CD14-positive monocyte (primary cell): Measurements from ENCODE around the gene MT4. TPM values are rescaled to one million over a fixed set of nuclear protein-coding genes. Genes with fewer than 3 reads are reported as not detected.

Source experiments
- DNase-seq, 3 donors: peaks; one replicate each; pipeline ENCODE4 v3.0.0-alpha.2; 2011 to 2022
- H2AFZ ChIP-seq: 2 replicates; pipeline ENCODE4 v1.6.0; 2012; ENCODE audit warnings: mild to moderate bottlenecking, low read depth, low read length, inconsistent platforms; ENCODE audit not compliant: insufficient read depth, poor library complexity, severe bottlenecking
- H3K27ac ChIP-seq, 2 donors: 1 replicate in 1 of 2; 2 replicates in 1 of 2; pipeline ENCODE4 v1.5.1; 2012 to 2013; ENCODE audit warnings: low read length in 2 of 2, control low read depth in 1 of 2, inconsistent platforms in 1 of 2, low read depth in 1 of 2, mild to moderate bottlenecking in 1 of 2
- H3K27me3 ChIP-seq, 2 donors: one replicate each; pipeline versions ENCODE4 v1.6.0 to v1.6.1; 2011 to 2013; ENCODE audit warnings: low read length in 2 of 2; ENCODE audit not compliant: control insufficient read depth in 2 of 2, insufficient read depth in 2 of 2
- H3K36me3 ChIP-seq, 2 donors: replicated peaks in 1 of 2; 1 replicate in 1 of 2; 2 replicates in 1 of 2; pipeline versions ENCODE4 v1.5.1 to v1.6.1; 2012 to 2013; ENCODE audit warnings: low read length in 2 of 2, control low read depth in 1 of 2, inconsistent platforms in 1 of 2, mild to moderate bottlenecking in 1 of 2; ENCODE audit not compliant: insufficient read depth in 2 of 2, control insufficient read depth in 1 of 2
- H3K4me1 ChIP-seq, 2 donors: 1 replicate in 1 of 2; 2 replicates in 1 of 2; pipeline versions ENCODE4 v1.5.1 to v1.6.1; 2012 to 2013; ENCODE audit warnings: low read length in 2 of 2, control low read depth in 1 of 2, inconsistent platforms in 1 of 2, mild to moderate bottlenecking in 1 of 2, moderate library complexity in 1 of 2; ENCODE audit not compliant: insufficient read depth in 2 of 2, control insufficient read depth in 1 of 2
- H3K4me2 ChIP-seq: replicated peaks from 2 replicates; pipeline ENCODE3; 2012; ENCODE audit warnings: low read length, moderate library complexity, mild to moderate bottlenecking; ENCODE audit not compliant: poor library complexity, severe bottlenecking; ENCODE audit errors: extremely low read depth
- H3K4me3 ChIP-seq, 3 experiments: fragments of 200-600 bp in 1 of 3; sonication (generic) in 1 of 3; replicated peaks in 1 of 3; 1 replicate in 2 of 3; 2 replicates in 1 of 3; pipeline ENCODE4 v1.5.1; 2011 to 2013; ENCODE audit warnings: low read length in 3 of 3, mild to moderate bottlenecking in 3 of 3, control low read depth in 2 of 3, low read depth in 2 of 3, inconsistent platforms in 1 of 3, moderate library complexity in 1 of 3
- H3K79me2 ChIP-seq: 2 replicates; pipeline ENCODE4 v1.6.0; 2012; ENCODE audit warnings: mild to moderate bottlenecking, control low read depth, inconsistent platforms, low read length, moderate library complexity; ENCODE audit not compliant: insufficient read depth
- H3K9ac ChIP-seq: 2 replicates; pipeline ENCODE4 v1.6.0; 2017; ENCODE audit warnings: low read length, mild to moderate bottlenecking; ENCODE audit not compliant: insufficient read depth, poor library complexity, severe bottlenecking
- H3K9me3 ChIP-seq, 2 donors: replicated peaks in 1 of 2; 1 replicate in 1 of 2; 2 replicates in 1 of 2; pipeline versions ENCODE4 v1.5.1 to v1.6.1; 2012 to 2013; ENCODE audit warnings: low read length in 2 of 2, control low read depth in 1 of 2; ENCODE audit not compliant: control insufficient read depth in 1 of 2, insufficient read depth in 1 of 2
- H4K20me1 ChIP-seq: 2 replicates; pipeline ENCODE4 v1.6.0; 2012; ENCODE audit warnings: mild to moderate bottlenecking, low read length, control low read depth, moderate library complexity; ENCODE audit not compliant: insufficient read depth
- H3K27ac Mint-ChIP-seq, 7 donors: one replicate each; pipeline ENCODE4 v1.8.0; 2020; ENCODE audit warnings: mild to moderate bottlenecking in 7 of 7, mixed read lengths in 7 of 7, moderate library complexity in 6 of 7, inconsistent platforms in 2 of 7
- H3K27me3 Mint-ChIP-seq, 3 donors: one replicate each; pipeline ENCODE4 v1.8.0; 2021 to 2022; ENCODE audit warnings: low read depth in 3 of 3, mild to moderate bottlenecking in 3 of 3, mixed read lengths in 3 of 3, moderate library complexity in 3 of 3, inconsistent platforms in 1 of 3
- H3K36me3 Mint-ChIP-seq, 2 donors: one replicate each; pipeline ENCODE4 v1.8.0; 2020; ENCODE audit warnings: mixed read lengths in 2 of 2, inconsistent platforms in 1 of 2, mild to moderate bottlenecking in 1 of 2
- H3K4me1 Mint-ChIP-seq: one replicate; pipeline ENCODE4 v1.8.0; 2020; ENCODE audit warnings: mild to moderate bottlenecking, mixed read lengths
- H3K4me3 Mint-ChIP-seq, 2 donors: one replicate each; pipeline ENCODE4 v1.8.0; 2020; ENCODE audit warnings: mild to moderate bottlenecking in 2 of 2, mixed read lengths in 2 of 2, moderate library complexity in 1 of 2
- H3K9me3 Mint-ChIP-seq, 7 donors: one replicate each; pipeline ENCODE4 v1.8.0; 2020 to 2022; ENCODE audit warnings: mixed read lengths in 7 of 7, mild to moderate bottlenecking in 6 of 7, moderate library complexity in 6 of 7, inconsistent platforms in 2 of 7
- WGBS: methylation state at CpG from one replicate; pipeline ENCODE4 v1.1.5; 2013; ENCODE audit warnings: missing lambda C conversion rate; ENCODE audit not compliant: insufficient coverage; 5-methylcytosine and 5-hydroxymethylcytosine counted together
- intact Hi-C, 2 donors: fragments of 100-400 bp; cut with micrococcal nuclease; formaldehyde crosslinking; loops; one replicate each; pipeline versions ENCODE4 v1.15.0 to v1.15.1; 2023
- polyA plus RNA-seq, 3 donors: library from polyadenylated mRNA; depleted of rRNA in 1 of 3; unstranded in 2 of 3; stranded (reverse) in 1 of 3; fragments of 300-500 nt in 2 of 3; fragments of >200 nt in 1 of 3; fragmentation: Illumina TruSeq in 2 of 3; gene quantifications; 1 replicate in 2 of 3; 2 replicates in 1 of 3; pipeline ENCODE4 v1.2.3, GENCODE V29; 2012 to 2021
- TF ChIP-seq, protein P1 (sequence below): fragments of 200-600 bp; IDR thresholded peaks from one replicate; pipeline ENCODE4 v1.8.0; 2022; ENCODE audit warnings: antibody characterized with exemption, mild to moderate bottlenecking

MT4 gene
- polyA plus RNA-seq, 3 donors, result not detected

DNA sequence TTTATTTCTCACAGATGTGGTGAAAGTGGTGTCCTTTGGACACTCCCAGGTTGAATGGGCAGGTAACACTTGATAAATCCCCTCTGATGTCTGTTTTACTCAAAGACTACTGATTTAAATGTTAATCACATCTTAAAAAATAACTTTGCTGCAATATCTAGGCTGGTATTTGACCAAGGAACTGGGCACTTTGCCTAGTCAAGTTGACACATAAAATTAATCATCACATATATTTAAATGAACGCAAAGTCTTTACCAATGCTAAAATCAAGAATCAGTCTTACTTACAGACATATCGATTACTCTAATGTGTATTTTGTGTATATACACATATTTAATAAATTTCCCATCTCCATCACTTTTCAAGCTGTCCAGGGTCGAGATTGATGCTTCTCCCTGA, 50.5 kb downstream of the MT4 start:
- Histone ChIP-seq H3K79me2 (no peaks in the 10 kb centered on the region), H2AFZ (no peak overlapping the region), H3K9me3 (no peaks in the 10 kb centered on the region), H3K4me2 (no peak overlapping the region), H3K27me3 (peaks cover 18 to 40% of the 10 kb centered on the region in 2 donors), H3K4me1 (peaks cover 17 to 24% of the 10 kb centered on the region in 2 donors), H3K36me3 (no peaks in the 10 kb centered on the region), H3K27ac (no peak overlapping the region), H4K20me1 (no peaks in the 10 kb centered on the region), H3K9ac (no peak overlapping the region), H3K4me3 (no peak overlapping the region)
- H3K36me3 Mint-ChIP-seq, result peaks cover 0 to 2% of the 10 kb centered on the region in 2 donors
- peaks cover 25% of the 10 kb centered on the region for H3K4me1 Mint-ChIP-seq
- DNase-seq, result no peak
- peaks cover 36 to 47% (median 44%) of the 10 kb centered on the region in 3 donors for H3K27me3 Mint-ChIP-seq
- H3K4me3 Mint-ChIP-seq, result no peak overlapping the region
- intact Hi-C loops, result no loop called here
- no peak overlapping the region for H3K27ac Mint-ChIP-seq
- peaks cover 0 to 2% (median 0%) of the 10 kb centered on the region in 7 donors for H3K9me3 Mint-ChIP-seq
- TF ChIP-seq, protein P1, sequence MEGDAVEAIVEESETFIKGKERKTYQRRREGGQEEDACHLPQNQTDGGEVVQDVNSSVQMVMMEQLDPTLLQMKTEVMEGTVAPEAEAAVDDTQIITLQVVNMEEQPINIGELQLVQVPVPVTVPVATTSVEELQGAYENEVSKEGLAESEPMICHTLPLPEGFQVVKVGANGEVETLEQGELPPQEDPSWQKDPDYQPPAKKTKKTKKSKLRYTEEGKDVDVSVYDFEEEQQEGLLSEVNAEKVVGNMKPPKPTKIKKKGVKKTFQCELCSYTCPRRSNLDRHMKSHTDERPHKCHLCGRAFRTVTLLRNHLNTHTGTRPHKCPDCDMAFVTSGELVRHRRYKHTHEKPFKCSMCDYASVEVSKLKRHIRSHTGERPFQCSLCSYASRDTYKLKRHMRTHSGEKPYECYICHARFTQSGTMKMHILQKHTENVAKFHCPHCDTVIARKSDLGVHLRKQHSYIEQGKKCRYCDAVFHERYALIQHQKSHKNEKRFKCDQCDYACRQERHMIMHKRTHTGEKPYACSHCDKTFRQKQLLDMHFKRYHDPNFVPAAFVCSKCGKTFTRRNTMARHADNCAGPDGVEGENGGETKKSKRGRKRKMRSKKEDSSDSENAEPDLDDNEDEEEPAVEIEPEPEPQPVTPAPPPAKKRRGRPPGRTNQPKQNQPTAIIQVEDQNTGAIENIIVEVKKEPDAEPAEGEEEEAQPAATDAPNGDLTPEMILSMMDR, result no peak
- WGBS, result 100% methylated on average over 1 of the region's 3 CpGs

DNA sequence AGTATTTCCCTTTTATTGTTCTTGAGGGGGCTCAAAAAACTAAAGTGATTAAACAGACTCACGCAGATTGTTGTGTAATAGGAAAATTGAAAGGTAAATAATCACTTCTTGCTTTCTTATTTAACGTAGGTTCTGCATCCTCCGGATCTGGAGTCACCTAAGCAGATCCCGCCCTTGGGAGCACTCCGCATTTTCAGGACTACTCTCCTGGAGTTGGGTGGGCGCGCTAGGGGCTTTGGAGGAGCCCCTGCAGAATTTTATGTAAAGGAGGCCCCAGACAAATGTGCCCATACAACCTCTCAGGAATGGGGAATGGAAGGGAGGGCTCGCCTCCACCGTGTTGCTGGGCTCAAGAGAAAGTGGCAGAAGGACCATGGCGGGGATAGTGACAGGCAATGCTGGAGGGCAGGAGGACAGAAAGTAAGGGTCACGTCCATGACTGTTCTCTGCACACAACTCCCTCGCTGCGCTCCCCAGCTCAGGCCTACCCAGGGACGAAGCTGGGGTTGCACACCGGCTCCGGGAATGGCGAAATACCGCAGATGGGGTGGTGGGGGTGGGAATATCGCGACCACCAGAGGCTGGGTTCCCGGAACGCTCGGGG, 51.8 kb downstream of the MT4 start:
- no peak for DNase-seq
- Mint-ChIP-seq H3K4me3 (peak overlapping the region; percentile 81 to 94), H3K27ac (no peak overlapping the region), H3K4me1 (peaks cover 13% of the 10 kb centered on the region), H3K36me3 (peaks cover 0 to 2% of the 10 kb centered on the region in 2 donors), H3K27me3 (peaks cover 38 to 49% (median 42%) of the 10 kb centered on the region in 3 donors), H3K9me3 (peaks cover 0 to 2% (median 0%) of the 10 kb centered on the region in 7 donors)
- intact Hi-C loops, result no loop called here
- Histone ChIP-seq H3K27ac (no peak overlapping the region), H3K27me3 (peaks cover 18 to 42% of the 10 kb centered on the region in 2 donors), H3K4me3 (peak overlapping the region; percentile 26 to 74 (median 29)), H3K36me3 (no peaks in the 10 kb centered on the region), H2AFZ (peak overlapping the region; percentile 83), H3K79me2 (no peaks in the 10 kb centered on the region), H3K9me3 (no peaks in the 10 kb centered on the region), H3K9ac (peak overlapping the region; percentile 58), H4K20me1 (no peaks in the 10 kb centered on the region), H3K4me1 (peaks cover 12 to 14% of the 10 kb centered on the region in 2 donors), H3K4me2 (peak overlapping the region; percentile 82)
- WGBS, result 33% methylated on average over 20 of the region's 23 CpGs
- TF ChIP-seq, protein P1, result no peak
